ENCODE measurements around the gene LIME1. TPM values are rescaled to one million over a fixed set of nuclear protein-coding genes. Genes with fewer than 3 reads are reported as not detected.

LIME1 gene
- total and polyA plus RNA-seq, 12 donors: 0.79 to 15.7 (median 3.0) TPM

GRCh38 chr20:63743210-63743970, 6.9 kb downstream of the LIME1 start:
- DNase-seq: no peak
- H3K9me3 ChIP-seq: no peaks in the 10 kb centered on the region
- H3K4me3 ChIP-seq: no peak overlapping the region
- 87 to 89% methylated on average over 31 of the region's 31 CpGs for WGBS, 2 donors
- no peak for ATAC-seq
- no peaks in the 10 kb centered on the region for H3K27me3 ChIP-seq
- peaks cover 17 to 35% (median 25%) of the 10 kb centered on the region in 9 donors for H3K4me1 ChIP-seq
- H3K36me3 ChIP-seq: peaks cover 0 to 64% (median 25%) of the 10 kb centered on the region in 9 donors
- no peak for TF ChIP-seq CTCF (IDR thresholded peaks at IDR 0.05)
- intact Hi-C loops (cut with DNase I): no loop called here
- H3K27ac ChIP-seq: no peak overlapping the region

- Histone ChIP-seq H3K9me3 (no peaks in the 10 kb centered on the region), H3K27me3 (no peaks in the 10 kb centered on the region), H3K27ac (no peak overlapping the region), H3K4me3 (no peak overlapping the region), H3K36me3 (peaks cover 0 to 71% (median 25%) of the 10 kb centered on the region in 9 donors), H3K4me1 (peaks cover 10 to 27% (median 17%) of the 10 kb centered on the region in 9 donors)
- intact Hi-C loops (cut with DNase I): no loop called here
- DNase-seq (no peak), ATAC-seq (no peak)
- no peak for TF ChIP-seq CTCF (IDR thresholded peaks at IDR 0.05)
- WGBS, 2 donors: 63 to 71% methylated on average over 4 of the region's 4 CpGs
Observed at GRCh38 chr20:63744158-63744557, 7.7 kb downstream of the LIME1 start.

- DNase-seq: no peak
- Histone ChIP-seq H3K36me3 (peaks cover 0 to 75% (median 25%) of the 10 kb centered on the region in 9 donors), H3K4me3 (no peak overlapping the region), H3K9me3 (no peaks in the 10 kb centered on the region), H3K27ac (no peak overlapping the region), H3K27me3 (no peaks in the 10 kb centered on the region), H3K4me1 (peaks cover 9 to 26% (median 16%) of the 10 kb centered on the region in 9 donors)
- no peak for TF ChIP-seq CTCF (IDR thresholded peaks at IDR 0.05)
- ATAC-seq: no peak
- intact Hi-C loops (cut with DNase I): no loop called here
- WGBS, 2 donors: 82% methylated on average over 25 of the region's 25 CpGs
Observed at GRCh38 chr20:63744574-63745423, 8.3 kb downstream of the LIME1 start.

GRCh38 chr20:63745424-63745805, 9.0 kb downstream of the LIME1 start:
- no peak for ATAC-seq
- Histone ChIP-seq H3K4me1 (peaks cover 9 to 24% (median 15%) of the 10 kb centered on the region in 9 donors), H3K27me3 (no peaks in the 10 kb centered on the region), H3K9me3 (no peaks in the 10 kb centered on the region), H3K4me3 (no peak overlapping the region), H3K36me3 (peaks cover 0 to 82% (median 25%) of the 10 kb centered on the region in 9 donors), H3K27ac (no peak overlapping the region)
- TF ChIP-seq CTCF (IDR thresholded peaks at IDR 0.05): no peak
- intact Hi-C loops (cut with DNase I): no loop called here
- 76 to 79% methylated on average over 15 of the region's 15 CpGs for WGBS, 2 donors
- no peak for DNase-seq
